NCI-H2196 (cell line): ENCODE measurements around the gene CTNNA2.

ENCODE experiments used
- DNase-seq: peaks from one replicate; lab custom pipeline; 2025; ENCODE audit not compliant: unreplicated experiment; lab: John Stamatoyannopoulos, UW

CTNNA2 gene

DNA sequence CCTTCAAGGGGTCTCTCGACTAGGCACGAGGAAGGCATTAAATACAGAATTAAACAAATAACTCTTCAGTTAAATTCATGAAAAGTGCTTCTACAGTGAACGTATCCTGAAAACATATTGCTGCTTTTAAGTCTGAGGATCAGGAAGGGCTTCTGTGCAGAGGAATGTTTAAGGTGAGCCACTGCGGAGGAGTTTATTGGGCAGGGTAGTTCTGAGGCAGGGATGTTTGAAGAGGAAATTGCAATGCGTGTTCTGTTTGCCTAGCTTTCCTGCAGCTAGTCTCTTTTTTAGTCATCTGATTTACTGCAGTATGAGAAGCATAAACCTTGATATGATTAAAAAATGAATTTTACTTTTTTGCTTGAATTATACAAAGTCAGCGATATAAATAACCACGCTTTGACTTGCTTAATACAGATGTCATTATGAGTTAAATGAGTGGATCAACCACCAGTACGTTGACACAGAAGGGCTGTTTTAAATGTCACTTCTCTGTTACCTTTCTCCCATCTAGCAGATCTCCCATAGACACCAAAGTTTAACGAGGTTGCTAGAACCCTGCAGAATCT lies 98.7 kb downstream of the CTNNA2 start:
- no peak for DNase-seq

DNA sequence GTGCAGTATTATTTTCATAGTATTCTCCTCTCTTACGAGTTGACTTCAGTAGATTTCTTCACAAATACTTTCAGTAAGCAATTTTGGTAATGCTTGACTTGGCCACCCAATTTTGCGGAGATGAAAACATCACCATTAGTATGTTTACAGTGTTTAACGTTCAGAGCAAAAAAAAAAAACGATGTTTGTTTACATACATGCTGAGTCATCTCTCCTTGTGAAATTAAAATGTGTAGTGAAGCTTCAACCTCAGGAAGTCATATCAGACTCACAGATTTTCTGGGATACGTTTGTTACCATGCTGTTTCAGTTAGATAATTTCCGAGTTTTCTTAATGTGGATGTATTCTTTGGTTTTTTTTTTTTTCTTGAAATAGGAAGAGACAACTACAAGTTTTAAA lies 100.1 kb downstream of the CTNNA2 start:
- no peak for DNase-seq

DNA sequence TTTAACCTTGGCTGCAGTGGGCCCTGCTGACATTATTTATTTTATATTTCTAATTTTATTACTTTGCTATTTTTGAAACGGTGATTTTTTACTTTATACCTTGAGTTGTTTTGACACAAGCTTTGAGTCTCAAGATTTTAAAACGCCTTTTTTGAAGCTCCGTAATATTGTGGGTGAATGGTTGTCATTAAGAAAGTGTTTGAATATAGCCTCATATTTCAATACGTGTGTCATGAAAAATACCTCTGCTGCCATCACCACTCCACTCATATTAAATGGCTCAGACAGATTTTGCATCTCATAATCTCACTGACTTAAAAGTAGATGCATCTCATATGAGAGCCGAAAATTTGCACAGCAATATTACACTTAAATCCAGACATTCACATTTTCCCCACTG lies 106.6 kb downstream of the CTNNA2 start:
- DNase-seq, result no peak

DNA sequence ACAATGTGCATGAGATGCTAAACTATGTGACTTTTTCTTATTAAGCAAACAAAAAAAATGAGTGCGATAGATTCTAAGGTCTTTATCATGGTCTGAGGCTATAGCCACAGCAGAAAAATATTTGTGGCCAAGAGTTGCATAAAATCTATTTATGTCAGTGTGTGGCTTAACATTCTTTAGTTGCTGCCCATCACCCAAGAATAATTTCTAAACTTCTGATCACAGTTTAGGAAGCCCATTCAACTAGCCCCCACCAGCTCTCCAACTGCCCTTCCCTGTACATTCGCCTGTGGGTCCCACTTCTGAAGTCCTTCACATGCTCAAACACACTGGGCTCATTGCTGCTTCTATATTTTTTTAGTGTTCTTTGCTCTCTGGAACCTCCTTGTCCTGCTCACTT lies 107.1 kb downstream of the CTNNA2 start:
- DNase-seq, result no peak

DNA sequence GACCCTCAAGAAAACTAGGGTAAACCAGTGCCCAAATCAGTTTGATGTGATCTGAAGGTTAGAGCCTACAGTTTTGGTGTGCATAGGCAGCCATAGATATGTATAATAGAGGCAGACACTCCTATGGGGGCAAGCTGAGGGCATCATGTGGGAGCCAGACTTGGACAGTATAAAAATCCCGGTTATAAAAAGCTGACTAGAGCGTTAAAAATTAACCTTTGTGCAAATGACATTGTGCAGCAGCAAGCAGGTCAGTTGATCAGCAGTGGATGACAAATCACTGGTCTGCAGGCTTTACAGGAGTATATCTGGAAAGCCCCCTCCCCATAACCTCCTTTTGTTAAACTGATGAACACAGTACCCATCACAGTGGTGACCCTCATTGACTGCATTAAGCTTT lies 107.8 kb downstream of the CTNNA2 start:
- DNase-seq, result no peak

DNA sequence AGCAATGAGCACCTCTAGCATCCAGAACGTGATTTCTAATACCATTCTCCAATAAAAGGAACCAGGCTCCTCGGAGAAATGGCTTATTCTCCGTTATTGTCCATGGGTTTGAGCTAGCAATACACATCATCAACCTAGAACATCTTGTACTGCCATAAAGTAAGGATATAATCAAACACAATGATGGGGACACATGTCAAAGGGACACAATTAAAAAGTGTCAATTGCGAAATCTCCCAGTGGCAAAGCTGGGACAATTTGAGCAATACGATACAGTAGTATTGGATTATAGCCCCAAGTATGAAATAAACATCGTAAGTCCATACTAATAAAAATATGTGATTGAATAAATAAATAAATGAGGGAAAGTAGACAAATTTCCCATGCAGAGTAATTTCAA lies 108.4 kb downstream of the CTNNA2 start:
- no peak for DNase-seq

DNA sequence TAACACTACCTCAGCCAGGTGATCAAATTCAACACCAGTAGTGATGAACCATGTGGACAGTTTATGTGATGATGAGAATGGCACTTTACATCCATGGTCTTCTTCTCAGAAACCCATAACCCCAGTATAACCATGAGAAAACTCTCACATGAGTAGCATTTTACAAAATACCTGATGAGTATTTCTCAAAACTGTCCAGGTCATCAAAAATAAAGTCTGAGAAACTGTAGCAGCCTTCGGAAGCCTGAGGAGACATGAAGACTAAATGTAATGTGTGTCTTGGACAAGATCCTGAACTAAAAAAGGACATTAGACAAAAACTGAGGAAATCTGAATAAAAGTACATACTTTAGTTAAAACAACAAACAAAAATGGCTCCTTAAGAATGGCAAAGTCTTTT lies 108.9 kb downstream of the CTNNA2 start:
- DNase-seq, result no peak

DNA sequence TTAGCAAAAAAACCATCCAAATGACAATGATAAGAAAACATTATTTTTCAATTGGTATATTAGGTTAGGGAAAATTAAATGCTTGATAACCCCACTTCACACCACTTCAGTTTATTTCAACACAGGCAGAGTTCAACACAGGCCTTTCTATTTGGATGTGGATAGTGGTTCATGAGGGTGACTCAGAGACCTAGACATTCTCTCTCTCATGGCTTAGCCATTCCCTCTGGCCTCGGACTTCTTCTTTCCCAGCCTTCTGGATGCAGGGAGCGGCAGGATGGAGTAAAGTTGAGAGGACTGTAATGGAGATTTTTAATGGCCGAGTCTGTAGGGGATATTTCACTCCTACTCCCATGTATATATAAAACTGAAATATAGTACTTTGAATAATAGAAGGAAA lies 109.7 kb downstream of the CTNNA2 start:
- no peak for DNase-seq

DNA sequence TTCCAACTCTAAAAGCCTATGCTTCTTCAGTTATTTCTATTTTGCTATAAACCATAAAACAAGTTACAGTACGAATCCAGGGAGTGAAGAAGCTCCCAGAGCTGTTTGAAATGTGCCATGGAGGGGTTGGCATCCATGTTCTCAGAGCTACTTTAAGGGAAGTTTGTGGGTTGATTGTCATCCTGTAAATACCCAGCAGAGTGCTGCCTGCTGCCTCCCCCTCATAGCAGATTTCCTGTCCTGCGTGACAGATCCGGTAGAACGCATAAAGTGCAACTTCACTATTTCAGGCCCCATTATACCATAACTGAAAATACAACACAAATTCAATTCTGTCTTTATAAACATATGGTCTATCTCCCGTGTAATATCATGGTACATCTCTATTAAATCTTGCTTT lies 114.4 kb downstream of the CTNNA2 start:
- DNase-seq, result no peak

DNA sequence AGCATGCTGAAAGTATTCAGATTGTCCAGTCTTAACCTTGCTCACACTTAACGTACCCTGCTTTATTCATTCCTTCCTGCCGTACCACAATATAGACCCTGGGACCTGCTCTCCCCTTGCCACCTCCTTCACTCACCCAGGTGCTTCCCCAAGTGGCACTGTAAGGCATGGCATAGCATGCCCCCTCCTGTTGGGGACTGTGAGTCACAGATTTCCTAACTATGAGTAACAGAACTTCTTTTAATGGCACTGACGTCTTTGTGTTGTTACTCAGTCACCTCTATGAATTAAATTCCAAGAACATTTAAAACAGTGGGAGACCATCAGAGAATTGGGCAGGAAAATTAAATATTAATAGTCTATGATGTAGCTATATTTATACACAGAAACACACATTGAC lies 117.2 kb downstream of the CTNNA2 start:
- no peak for DNase-seq

DNA sequence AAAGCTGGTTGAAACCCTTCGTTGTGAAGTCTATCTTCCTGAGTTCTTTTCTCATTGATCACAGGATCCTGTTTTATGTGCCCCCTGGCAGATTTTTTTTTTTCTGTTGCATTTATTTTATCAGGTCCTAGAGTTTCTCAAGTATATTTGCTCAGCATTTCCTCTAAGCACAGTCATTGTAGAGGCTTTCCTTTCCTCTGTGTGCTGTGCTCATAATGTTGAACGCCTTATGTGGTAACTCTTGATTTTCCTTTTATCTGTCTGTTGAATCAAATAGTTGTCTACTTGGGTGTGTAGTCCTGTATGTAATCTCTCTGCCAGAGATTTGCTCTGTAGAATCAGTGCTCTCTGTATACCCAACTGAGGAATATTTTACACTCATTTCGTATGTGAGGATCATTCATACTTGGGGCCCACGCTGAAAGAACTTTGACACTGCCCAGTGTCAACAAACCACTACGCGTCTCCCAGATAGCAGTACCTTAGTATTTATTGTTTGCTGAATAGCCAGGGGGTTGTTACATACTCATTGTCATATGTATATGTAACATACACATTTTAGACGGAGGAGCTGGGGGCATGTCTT lies 118.2 kb downstream of the CTNNA2 start:
- DNase-seq, result no peak

DNA sequence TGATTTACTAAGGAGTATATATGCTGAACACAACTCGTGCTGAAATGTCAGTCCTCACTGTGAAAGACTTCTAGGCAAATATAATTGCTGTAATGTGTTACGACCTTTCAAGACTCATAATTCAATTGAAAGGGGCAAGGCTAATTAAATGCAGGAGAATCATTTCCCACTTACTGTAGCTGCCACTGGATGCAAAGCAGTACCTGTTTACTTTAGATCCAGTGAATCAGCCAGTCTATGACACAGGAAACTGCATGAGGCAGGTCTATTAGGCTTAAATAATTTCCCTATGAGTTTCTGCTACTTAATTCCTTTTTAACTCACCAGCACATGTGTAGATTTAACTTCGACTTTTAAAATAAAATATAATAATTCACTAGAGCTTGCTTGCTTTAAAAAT lies 125.6 kb downstream of the CTNNA2 start:
- DNase-seq, result no peak

DNA sequence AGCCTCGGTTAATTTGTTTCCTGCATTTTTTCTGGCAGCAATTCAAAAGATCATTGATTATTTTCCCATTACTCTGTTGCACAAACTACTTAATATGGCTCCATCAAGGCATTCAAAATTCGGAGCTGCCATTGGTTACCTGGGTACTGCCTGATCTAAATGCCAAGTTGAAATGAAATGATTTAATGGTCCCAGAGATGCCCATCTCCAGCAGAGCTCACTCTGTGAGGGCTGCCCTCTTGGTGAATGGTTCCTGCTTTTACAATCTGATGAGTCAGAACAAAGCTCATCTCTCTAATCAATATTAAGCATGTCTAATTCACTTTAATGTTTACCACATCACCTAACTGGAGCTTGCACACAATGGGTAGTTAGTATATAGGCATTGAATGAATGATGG lies 126.1 kb downstream of the CTNNA2 start:
- DNase-seq, result no peak

DNA sequence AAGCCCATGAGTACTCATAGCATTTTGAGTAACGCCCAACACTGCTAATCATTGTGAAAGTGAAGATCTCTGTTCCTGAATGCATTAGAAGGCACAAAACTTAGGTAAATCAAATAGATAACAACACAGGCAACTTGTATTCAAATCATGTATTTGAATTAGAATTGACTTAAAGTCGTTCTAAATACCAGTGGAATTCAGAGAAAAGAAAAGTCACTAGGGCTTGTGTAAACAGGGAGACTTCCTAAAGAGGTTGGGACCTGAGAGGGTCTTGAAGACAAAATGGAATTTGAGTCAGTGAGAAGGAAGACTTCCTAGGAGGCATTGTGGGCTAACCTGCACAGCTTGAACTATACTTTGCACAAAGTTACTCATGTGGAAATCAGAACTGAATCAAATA lies 127.2 kb downstream of the CTNNA2 start:
- DNase-seq, result no peak

DNA sequence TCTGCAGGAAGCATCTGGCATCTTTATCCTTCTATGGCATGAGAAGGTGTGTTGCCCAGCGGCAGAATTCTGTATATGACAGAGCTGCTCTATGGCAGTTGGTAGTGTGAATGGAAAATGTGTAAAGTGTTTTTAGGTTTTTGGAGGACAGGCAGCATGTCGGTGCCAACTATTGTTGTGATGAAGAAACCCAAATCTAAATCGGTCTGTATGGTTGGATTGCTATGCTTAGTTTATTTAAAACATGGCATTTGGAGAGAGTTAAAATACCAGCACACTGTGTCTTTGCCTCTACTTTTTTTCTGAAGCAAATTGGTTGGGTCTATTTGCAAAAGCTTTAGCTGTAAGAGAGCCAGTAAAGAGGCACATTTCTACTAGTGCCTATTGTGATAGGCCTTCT lies 136.7 kb downstream of the CTNNA2 start:
- DNase-seq, result no peak

DNA sequence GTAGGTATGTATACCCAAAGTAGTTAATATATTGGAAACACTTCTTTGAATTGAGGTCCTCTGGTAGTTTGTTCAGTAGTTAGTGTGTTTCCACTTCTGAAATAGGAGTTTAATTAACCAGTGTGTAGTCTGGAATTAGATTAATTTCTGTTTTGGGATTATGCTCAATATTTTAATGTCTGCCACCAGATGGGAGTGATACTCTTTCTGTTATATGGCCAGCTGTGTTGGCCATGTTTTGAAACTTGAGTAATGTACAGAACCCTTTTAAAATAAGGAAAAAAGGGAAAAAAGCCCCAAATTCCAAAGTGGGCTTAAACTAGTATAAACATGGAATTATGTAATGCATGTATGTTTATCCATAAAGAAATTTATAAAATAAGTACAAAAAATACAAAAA lies 147.7 kb downstream of the CTNNA2 start:
- no peak for DNase-seq

DNA sequence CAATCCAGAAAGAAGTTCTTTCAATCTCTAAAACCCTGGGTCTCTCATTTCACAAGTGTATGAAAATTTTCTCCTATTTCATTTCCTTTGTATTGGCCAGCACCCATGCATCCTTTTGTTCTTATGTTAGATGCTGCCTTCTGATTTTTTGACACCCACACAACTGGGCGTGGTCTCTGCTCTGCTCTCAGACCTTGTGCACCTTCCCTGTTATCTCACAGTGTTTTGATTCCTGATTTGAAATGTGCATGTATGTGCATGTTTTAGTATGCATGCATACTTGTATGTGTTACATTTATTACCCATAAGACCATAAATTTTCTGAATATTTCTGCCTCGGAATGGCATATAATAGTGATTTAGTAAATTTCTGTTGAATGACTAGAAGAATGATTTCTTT lies 152.2 kb downstream of the CTNNA2 start:
- DNase-seq, result no peak

DNA sequence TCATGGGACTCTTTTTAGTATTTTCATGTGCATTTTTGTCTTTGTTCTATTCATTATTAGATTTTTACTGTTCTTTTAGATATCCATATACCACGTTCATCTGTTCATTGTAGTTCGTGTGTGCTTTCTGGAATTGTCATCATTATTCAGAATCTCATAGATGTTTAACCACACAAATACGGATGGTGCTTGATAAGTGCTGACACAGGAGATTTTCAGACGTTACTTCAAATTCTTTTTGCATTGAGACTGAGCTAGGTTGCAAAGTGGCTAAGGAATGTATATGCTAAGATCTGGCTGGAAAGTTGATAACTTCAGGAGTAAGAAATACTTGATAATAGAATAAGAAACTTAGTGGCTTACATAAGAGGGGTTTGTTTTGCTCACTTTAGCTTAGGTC lies 153.6 kb downstream of the CTNNA2 start:
- no peak for DNase-seq

DNA sequence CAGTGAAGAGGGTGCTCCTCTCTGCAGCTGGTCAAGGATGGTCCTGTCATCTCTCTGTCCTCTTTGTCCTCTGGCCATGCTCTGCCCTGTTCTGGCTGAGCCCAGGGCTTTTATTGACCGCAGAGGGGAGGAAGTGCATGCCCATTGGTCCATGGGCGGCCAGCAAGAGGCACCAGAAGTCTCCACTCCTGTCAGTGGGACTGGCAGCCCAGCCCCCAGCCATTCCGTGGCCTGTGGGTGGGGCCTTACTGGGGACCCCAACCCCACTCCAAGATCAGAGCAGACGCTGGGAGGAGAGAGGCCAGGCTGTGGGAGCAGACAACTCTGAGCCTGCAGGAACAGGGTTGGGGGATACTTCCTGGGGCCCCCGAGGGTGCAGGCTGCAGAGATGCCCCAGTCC lies 156.9 kb downstream of the CTNNA2 start:
- DNase-seq, result no peak

DNA sequence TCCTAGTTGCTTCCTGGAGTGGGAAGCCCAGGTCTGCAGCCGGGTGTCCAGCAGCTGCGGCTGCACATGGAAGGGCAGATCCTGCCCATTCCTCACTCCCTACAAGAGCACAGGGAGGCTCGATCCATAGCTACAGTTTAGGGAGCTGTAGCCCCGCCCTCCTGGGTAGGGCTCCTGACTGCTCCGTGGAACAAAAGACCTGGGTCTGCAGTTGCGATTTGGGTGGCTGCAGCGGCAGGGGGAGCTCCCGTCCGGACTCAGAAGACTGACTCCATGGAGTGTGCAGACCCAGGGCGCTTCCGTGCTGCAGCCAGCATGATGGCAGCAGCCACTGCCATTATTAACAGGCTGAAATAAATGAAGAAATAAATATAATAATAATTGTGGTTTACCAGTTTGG lies 157.3 kb downstream of the CTNNA2 start:
- DNase-seq, result no peak

DNA sequence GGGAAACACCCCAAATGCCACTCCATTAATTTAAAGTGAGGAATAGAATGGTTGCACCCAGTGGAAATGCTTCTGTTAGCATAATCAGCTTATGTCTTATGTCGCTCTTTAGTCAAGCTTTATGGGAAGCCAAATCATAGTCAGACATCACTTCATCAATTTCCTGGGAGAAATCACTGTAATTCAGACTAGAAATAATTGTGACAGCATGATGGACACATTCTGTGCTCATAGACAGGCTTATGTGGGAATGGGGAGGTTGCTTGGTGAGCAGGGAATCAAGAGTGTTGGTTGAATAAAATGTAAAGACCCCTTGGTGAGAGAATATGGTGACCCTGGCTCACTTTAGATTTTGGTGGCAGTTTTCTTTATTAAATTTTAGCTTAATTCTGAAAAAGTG lies 174.0 kb downstream of the CTNNA2 start:
- DNase-seq, result no peak

DNA sequence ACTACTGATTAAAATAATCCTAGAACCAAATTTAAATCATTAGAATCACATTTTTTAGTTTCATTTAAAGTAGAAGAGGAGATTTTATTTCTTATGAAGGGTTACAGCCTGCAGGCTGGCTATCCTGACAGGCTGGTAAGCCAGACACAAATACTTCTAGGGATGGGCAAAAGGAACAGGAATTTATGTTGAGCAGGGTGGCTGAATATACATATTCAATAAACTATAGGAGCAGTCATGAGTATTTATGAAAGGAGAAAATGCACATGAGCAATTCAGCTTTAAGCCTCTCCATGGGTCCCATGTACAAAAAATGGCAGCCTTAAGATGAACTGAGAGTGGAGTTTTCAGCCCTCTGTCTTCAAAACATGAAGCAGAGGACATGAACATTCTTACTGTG lies 182.4 kb downstream of the CTNNA2 start:
- no peak for DNase-seq

DNA sequence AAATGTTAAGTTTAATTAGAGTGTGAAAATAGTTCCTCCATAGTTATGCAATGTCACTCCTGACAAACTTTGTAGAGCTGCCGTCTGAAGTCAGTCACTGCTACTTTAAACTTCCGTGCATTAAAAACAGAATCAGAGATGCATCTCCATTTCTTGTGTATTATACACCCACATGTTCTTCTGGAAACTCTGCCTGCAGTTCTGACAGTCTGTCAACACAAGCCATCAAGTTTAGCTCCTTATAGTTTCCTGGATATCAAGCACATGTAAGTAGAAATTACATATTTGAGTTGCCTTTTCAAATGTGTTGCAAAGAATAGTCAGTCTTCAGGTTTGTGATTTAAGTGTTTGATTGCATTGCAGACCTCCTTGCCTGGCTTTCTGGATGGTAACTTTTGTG lies 184.3 kb downstream of the CTNNA2 start:
- no peak for DNase-seq

DNA sequence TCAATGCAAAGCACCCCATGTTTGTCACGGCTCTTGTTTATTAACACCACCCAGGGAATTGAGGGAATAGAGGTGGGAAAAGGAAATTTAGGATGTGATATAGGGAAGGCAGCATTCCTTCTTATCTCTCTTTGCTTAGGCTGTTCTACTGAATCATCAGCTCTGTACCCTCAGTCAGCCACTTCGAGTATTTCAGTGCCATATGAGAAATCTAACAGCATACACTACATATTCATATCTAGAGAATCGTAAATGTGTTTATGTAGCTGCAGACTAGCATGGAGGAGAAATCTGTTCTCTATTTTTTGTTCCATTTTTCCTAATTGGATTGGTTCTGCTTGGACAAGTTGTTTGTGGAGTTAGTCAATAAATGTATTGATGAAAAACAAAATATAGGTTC lies 187.8 kb downstream of the CTNNA2 start:
- DNase-seq, result no peak
